Activated T-cell treated with anti-CD3 and anti-CD28 coated beads, Interleukin-2, amount 50 U/mL, for 72 hours (primary cell): ENCODE data around the gene HDAC8. TPM values are rescaled to one million over a fixed set of nuclear protein-coding genes. Genes with fewer than 3 reads are reported as not detected.
"Not testable (repeated sequence)": the region's sequence is repeated elsewhere in the genome, so short reads cannot be mapped to it uniquely, and the experiment has no call there.

ENCODE experiments used
- ATAC-seq, 2 donors: fragments of 150-1000 bp; cut with Tn5 transposase; replicated peaks in 1 of 2; 2 replicates each; pipeline ENCODE4 v1.10.0; 2021; ENCODE audit warnings: moderate library complexity in 2 of 2, mild to moderate bottlenecking in 1 of 2
- DNase-seq, 2 donors: peaks; one replicate each; pipeline ENCODE4 v3.0.0; 2021 to 2022; ENCODE audit warnings: mixed read lengths in 1 of 2
- H3K27ac Mint-ChIP-seq: one replicate; pipeline ENCODE4 v1.8.0; 2022; ENCODE audit warnings: mild to moderate bottlenecking, moderate library complexity, mixed read lengths
- H3K27me3 Mint-ChIP-seq: one replicate; pipeline ENCODE4 v1.8.0; 2022; ENCODE audit warnings: low read depth, mixed read lengths
- H3K36me3 Mint-ChIP-seq, 2 donors: one replicate each; pipeline ENCODE4 v1.8.0; 2022; ENCODE audit warnings: mixed read lengths in 2 of 2, mild to moderate bottlenecking in 1 of 2; ENCODE audit not compliant: insufficient read depth in 2 of 2
- H3K4me1 Mint-ChIP-seq: one replicate; pipeline ENCODE4 v1.8.0; 2022; ENCODE audit warnings: low read depth, mixed read lengths
- H3K4me3 Mint-ChIP-seq, 2 donors: one replicate each; pipeline ENCODE4 v1.8.0; 2022; ENCODE audit warnings: mild to moderate bottlenecking in 2 of 2, mixed read lengths in 2 of 2, moderate library complexity in 2 of 2
- H3K9me3 Mint-ChIP-seq, 2 donors: one replicate each; pipeline ENCODE4 v1.8.0; 2022; ENCODE audit warnings: mixed read lengths in 2 of 2
- total RNA-seq, 2 donors: library from RNA; stranded (reverse); gene quantifications; one replicate each; pipeline ENCODE4 v1.2.3, GENCODE V29; 2022

Gene HDAC8
- total RNA-seq, 2 donors from 2014 or later: 23.5 to 24.3 TPM

GRCh38 chrX:72348247-72348979, 224.2 kb downstream of the HDAC8 start:
- ATAC-seq (peak; percentile 90 to 93), DNase-seq (peak; percentile 27 to 41)
- Mint-ChIP-seq H3K27ac (peak overlapping the region; percentile 84), H3K36me3 (peaks cover 4 to 5% of the 10 kb centered on the region in 2 donors), H3K4me1 (peaks cover 17% of the 10 kb centered on the region), H3K9me3 (no peaks in the 10 kb centered on the region), H3K4me3 (peak overlapping the region in 1 of 2 donors; percentile 86), H3K27me3 (peaks cover 26% of the 10 kb centered on the region)

GRCh38 chrX:72347366-72347765, 225.3 kb downstream of the HDAC8 start:
- Mint-ChIP-seq H3K4me1 (peaks cover 17% of the 10 kb centered on the region), H3K4me3 (no peak overlapping the region), H3K36me3 (peaks cover 4 to 5% of the 10 kb centered on the region in 2 donors), H3K27ac (no peak overlapping the region), H3K27me3 (peaks cover 26% of the 10 kb centered on the region), H3K9me3 (no peaks in the 10 kb centered on the region)
- DNase-seq: no peak
- ATAC-seq: no peak

GRCh38 chrX:72346302-72346949, 226.2 kb downstream of the HDAC8 start:
- DNase-seq (no peak), ATAC-seq (no peak)
- Mint-ChIP-seq H3K4me1 (peaks cover 17% of the 10 kb centered on the region), H3K9me3 (no peaks in the 10 kb centered on the region), H3K36me3 (peaks cover 2 to 5% of the 10 kb centered on the region in 2 donors), H3K4me3 (no peak overlapping the region), H3K27me3 (peaks cover 21% of the 10 kb centered on the region), H3K27ac (no peak overlapping the region)

- DNase-seq (no peak), ATAC-seq (no peak)
- H3K27me3 Mint-ChIP-seq: peaks cover 24% of the 10 kb centered on the region
- H3K36me3 Mint-ChIP-seq: peaks cover 0 to 5% of the 10 kb centered on the region in 2 donors
- H3K4me1 Mint-ChIP-seq: no peaks in the 10 kb centered on the region
- H3K27ac Mint-ChIP-seq: no peak overlapping the region
- H3K4me3 Mint-ChIP-seq: no peak overlapping the region
- H3K9me3 Mint-ChIP-seq: no peaks in the 10 kb centered on the region
Observed at GRCh38 chrX:72340626-72341025, 232.0 kb downstream of the HDAC8 start.

- Mint-ChIP-seq H3K36me3 (peaks cover 0 to 5% of the 10 kb centered on the region in 2 donors), H3K27me3 (peaks cover 23% of the 10 kb centered on the region), H3K4me3 (no peak overlapping the region), H3K9me3 (no peaks in the 10 kb centered on the region), H3K4me1 (no peaks in the 10 kb centered on the region), H3K27ac (no peak overlapping the region)
- DNase-seq: no peak
- ATAC-seq: no peak
Observed at GRCh38 chrX:72340041-72340440, 232.6 kb downstream of the HDAC8 start.

GRCh38 chrX:72330131-72330530, 242.5 kb downstream of the HDAC8 start:
- H3K4me1 Mint-ChIP-seq: no peaks in the 10 kb centered on the region
- ATAC-seq: no peak

GRCh38 chrX:72326605-72327300, 245.9 kb downstream of the HDAC8 start:
- no peak overlapping the region for H3K27ac Mint-ChIP-seq
- H3K4me1 Mint-ChIP-seq: no peaks in the 10 kb centered on the region
- no peaks in the 10 kb centered on the region for H3K9me3 Mint-ChIP-seq
- no peak overlapping the region for H3K4me3 Mint-ChIP-seq
- peaks cover 0 to 2% of the 10 kb centered on the region in 2 donors for H3K36me3 Mint-ChIP-seq
- DNase-seq: no peak
- no peak for ATAC-seq
- H3K27me3 Mint-ChIP-seq: peaks cover 6% of the 10 kb centered on the region

More at GRCh38 chrX:72330131-72330530, 242.5 kb downstream of the HDAC8 start:
- H3K27ac Mint-ChIP-seq: no peak overlapping the region
- no peak overlapping the region for H3K4me3 Mint-ChIP-seq
- peaks cover 6% of the 10 kb centered on the region for H3K27me3 Mint-ChIP-seq
- DNase-seq: no peak
- no peaks in the 10 kb centered on the region for H3K9me3 Mint-ChIP-seq
- H3K36me3 Mint-ChIP-seq: peaks cover 0 to 2% of the 10 kb centered on the region in 2 donors

GRCh38 chrX:72319651-72320050, 253.0 kb downstream of the HDAC8 start:
- DNase-seq, H3K9me3 Mint-ChIP-seq, H3K27me3 Mint-ChIP-seq, H3K4me3 Mint-ChIP-seq, H3K36me3 Mint-ChIP-seq, H3K27ac Mint-ChIP-seq, H3K4me1 Mint-ChIP-seq, ATAC-seq: not testable (repeated sequence)

GRCh38 chrX:72317139-72317538, 255.5 kb downstream of the HDAC8 start:
- H3K27ac Mint-ChIP-seq: no peak overlapping the region
- DNase-seq (no peak), ATAC-seq (no peak)
- H3K27me3 Mint-ChIP-seq: peaks cover 28% of the 10 kb centered on the region
- H3K9me3 Mint-ChIP-seq: no peaks in the 10 kb centered on the region
- no peak overlapping the region for H3K4me3 Mint-ChIP-seq
- H3K36me3 Mint-ChIP-seq: no peaks in the 10 kb centered on the region
- H3K4me1 Mint-ChIP-seq: no peaks in the 10 kb centered on the region

GRCh38 chrX:72316408-72317110, 256.1 kb downstream of the HDAC8 start:
- Mint-ChIP-seq H3K27ac (no peak overlapping the region), H3K4me1 (no peaks in the 10 kb centered on the region), H3K36me3 (no peaks in the 10 kb centered on the region), H3K4me3 (no peak overlapping the region), H3K27me3 (peaks cover 30% of the 10 kb centered on the region), H3K9me3 (no peaks in the 10 kb centered on the region)
- ATAC-seq: no peak
- no peak for DNase-seq

- H3K27me3 Mint-ChIP-seq: peaks cover 33% of the 10 kb centered on the region
- H3K9me3 Mint-ChIP-seq: no peaks in the 10 kb centered on the region
- DNase-seq (no peak), ATAC-seq (no peak)
- no peaks in the 10 kb centered on the region for H3K36me3 Mint-ChIP-seq
- no peak overlapping the region for H3K27ac Mint-ChIP-seq
- no peak overlapping the region for H3K4me3 Mint-ChIP-seq
- H3K4me1 Mint-ChIP-seq: no peaks in the 10 kb centered on the region
Observed at GRCh38 chrX:72314881-72315280, 257.8 kb downstream of the HDAC8 start.

- Mint-ChIP-seq H3K4me3 (no peak overlapping the region), H3K9me3 (no peaks in the 10 kb centered on the region), H3K27me3 (peaks cover 42% of the 10 kb centered on the region), H3K27ac (no peak overlapping the region), H3K4me1 (no peaks in the 10 kb centered on the region), H3K36me3 (no peaks in the 10 kb centered on the region)
- ATAC-seq (no peak), DNase-seq (no peak)
Observed at GRCh38 chrX:72313707-72314641, 258.7 kb downstream of the HDAC8 start.
